GM19043 (cell line): ENCODE data around the gene DSTYK.
A peak's percentile ranks its signal among the peaks of the same experiment; 100 is the strongest.
"Not testable (repeated sequence)": the region's sequence is repeated elsewhere in the genome, so short reads cannot be mapped to it uniquely, and the experiment has no call there.

ENCODE experiments used
- ATAC-seq: cut with Tn5 transposase; IDR thresholded peaks from one replicate; pipeline ENCODE4 v1.9.1; 2021; ENCODE audit warnings: low read depth; ENCODE audit not compliant: unreplicated experiment

The DSTYK gene

DNA sequence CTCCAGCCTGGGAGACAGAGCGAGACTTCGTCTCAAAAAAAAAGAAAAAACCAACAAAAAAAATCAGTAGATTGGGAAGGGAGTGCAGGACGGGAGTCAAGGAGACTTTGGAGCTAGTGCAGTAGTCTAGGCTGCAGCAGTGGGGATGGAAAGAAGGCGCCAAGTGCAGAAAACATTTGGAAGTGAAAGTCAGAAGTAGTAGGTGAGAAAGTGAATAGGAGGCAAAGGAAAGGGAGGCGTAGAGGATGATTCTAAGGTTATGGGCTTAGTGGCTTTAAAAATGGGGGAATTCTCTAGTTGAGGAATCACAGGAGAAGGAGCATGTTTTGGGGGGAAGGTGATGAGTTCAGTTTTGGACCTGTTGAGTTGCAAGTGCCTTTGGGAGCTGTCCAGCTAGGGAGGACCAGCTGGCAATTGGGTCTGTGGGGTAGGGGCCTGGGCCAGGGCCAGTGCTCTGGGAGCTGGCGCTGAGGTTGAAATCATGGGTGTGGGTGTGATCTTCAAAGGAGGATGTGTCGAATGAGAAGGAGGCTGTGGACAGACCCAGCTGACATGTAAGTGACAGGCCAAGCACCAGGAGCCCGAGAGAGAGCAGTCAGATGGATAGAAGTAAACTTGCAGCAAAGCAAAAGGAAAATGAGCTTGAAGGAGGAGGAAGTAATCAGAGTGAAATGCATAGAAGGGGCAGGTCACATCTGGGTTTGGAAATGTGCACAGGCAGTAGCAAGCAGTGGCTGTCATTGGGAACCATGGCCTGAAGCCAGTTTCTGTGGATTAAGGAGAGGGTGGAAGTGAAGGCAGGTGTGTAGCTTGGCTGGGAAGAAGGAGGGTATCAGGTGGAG is 32.1 kb upstream of the DSTYK start:
- no peak for ATAC-seq

DNA sequence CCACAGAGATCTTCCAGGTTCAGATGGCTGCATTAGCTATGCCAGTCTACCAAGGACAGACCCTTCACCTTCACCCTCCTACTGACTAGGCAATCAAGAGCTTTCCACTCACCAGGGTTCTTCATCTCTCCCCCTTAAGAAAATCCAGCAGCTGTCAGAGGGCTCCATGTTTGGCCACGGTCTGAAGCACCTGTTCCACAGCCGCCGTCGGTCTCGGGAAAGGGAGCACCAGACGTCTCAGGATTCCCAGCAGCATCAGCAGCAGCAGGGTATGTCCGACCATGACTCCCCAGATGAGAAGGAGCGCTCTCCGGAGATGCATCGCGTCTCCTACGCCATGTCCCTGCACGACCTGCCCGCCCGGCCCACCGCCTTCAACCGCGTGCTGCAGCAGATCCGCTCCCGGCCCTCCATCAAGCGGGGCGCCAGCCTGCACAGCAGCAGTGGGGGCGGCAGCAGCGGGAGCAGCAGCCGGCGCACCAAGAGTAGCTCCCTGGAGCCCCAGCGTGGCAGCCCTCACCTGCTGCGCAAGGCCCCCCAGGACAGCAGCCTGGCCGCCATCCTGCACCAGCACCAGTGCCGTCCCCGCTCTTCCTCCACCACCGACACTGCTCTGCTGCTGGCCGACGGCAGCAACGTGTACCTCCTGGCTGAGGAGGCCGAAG is 30.0 kb upstream of the DSTYK start:
- ATAC-seq: no peak

DNA sequence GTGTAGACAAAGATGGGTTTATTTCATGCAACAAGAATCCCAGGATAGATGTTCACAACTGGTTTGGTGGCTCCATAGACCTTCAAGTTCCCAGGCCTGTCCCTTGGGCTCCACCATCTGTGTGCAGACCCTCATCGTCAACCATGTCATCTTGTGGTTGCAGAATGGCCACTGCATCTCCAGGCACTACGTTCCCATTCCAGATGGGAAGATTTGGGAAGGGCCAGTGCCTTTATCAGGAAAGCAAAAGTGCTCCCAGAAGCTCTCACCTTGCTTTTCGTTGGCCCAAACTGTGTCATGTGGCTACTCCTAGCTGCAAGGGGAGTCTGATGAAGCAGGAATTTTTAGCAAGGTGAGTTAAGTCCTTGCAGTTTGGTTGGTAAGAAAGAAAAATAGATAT is 29.1 kb upstream of the DSTYK start:
- no peak for ATAC-seq

DNA sequence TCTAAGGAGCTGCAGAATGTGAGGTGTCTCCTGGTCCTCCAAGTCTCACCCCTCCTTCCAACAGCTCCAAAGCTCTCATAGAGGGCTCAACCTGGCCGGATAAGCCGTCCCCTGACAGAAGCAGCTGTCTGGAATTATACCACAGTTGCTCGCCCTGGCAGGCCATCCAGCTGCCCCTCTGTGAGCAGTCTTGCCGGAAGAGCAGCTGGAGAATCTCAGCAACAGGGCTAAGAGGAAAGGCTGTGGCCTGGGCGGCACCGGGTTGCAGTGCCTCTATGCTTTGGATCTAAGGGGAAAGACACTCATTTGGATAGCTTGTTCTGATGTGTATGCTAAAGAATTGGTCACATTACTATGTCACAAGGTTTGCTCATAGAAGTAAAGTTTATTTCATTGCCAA is 28.6 kb upstream of the DSTYK start:
- ATAC-seq: no peak

DNA sequence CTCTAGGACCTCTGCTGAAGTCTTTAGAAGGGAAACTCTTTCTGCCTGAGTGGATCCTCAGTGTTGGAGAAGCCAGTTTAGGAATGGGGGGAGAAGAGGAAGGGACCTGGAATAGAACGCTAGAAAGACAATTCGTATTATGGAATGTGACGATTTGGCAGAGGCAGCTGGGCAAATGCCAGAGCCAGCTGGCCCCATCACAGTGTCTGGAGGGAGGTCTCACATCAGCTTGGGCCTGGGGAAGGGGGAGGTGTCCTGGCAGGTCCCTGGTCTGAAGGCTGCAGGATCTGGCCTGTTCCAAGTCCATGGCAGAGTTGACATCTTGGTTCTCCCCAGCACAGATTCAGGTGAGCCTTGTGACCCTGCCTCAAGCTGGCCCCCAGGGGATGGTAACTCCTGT is 27.6 kb upstream of the DSTYK start:
- ATAC-seq: no peak

DNA sequence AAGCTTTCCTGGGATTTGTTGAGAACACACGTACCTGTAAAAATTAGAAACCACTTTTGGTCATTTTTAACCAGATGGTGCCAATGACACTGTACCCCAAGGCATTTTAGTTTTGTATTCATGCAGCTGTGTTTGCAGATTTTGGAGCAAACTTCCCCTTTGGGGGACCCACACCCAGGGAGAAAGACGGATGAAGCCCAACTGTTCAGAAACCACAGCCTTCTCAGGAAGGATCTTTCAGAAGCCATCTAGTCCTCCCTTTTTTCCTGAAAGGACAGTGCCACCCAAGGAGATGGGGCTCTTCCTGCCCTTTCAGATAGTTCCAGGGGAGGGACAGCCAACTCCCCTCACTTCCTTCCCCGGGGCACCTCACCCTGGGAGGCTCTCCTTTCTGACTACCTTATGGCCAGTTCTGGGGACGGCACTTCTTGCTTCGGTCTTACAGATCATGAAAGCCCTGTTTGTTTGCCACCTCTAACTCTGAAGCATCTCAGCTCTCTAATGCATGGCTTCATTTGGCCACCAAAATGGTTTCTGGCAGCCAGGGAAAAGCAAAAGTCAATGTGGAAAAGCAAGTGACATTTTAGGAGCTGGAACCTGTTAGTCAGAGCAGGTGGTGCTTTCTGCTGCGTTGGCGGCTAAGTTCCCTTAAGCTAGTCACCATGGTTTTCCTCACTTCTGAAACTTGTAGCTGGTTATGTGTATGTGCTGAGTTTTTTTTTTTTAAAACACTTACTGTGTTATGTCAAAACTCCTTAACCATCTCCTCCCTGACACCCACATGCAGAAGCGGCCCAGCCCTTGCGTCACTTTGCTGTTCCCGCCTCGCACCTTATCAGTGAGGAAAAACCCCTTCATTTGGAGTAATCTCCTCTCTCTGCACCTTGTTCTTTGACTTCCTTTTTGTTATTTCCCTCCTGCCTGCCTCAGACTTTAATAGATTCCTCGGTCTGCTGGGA is 26.3 kb upstream of the DSTYK start:
- ATAC-seq: no peak

DNA sequence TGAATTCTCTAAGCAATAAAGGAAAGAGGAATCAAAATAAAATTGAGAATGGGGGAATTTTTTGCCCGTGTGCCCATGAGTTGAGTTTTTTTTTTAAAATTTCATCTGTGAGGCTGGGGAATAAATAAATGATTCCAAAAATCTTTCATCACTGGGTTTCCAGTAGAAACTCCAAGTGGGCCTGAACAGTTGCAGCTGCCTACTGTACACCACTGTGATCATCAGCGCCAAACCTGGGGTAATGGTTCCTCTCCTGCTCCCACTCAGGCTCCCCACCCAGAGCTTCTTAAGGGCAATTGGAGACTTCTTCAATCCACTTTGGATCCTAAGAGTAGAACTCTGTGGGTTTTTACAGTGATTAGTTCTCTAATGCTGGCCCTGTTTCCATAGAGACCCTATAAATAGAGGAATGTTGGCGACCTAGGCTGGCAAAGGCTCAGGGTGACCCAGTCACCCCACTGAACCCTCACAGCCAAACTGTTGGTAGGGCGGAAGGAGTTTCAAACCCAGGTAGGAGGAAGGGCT is 25.5 kb upstream of the DSTYK start:
- no peak for ATAC-seq

DNA sequence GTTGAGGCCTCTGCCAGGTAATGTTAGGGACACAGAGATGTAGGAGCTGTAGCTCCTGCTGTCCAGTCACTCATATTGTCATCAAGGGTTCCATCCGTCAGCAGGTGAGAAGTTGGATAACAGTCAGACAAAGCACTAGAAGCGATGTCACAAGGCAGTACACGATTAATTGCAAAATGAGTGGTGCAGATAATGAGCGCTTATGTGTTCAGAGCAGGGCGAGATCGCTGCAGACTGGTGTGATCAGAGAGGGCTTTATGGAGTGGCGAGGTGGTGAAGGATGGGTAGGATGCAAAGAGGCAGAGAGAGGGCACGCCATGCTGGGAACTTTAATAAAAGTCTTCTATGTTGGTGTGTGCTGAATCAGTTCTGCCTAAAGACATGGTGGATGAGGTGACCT is 25.0 kb upstream of the DSTYK start:
- ATAC-seq: no peak

DNA sequence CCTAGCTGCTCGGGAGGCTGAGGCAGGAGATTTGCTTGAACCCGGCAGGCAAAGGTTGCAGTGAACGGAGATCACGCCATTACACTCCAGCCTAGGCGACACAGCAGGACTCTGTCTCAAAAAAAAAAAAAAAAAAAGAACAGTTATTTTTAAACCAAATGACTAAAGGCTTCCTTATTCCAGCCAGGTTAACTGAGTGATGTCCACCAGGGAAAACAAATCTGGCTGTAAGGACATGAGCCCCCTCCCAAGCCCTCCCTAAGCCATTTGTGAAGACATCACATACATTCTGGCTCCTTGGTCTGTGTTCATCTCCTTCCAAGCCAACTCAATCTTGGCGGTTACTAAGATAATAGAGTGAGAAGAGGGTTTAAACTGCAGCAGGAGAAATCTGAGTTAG is 24.4 kb upstream of the DSTYK start:
- no peak for ATAC-seq

DNA sequence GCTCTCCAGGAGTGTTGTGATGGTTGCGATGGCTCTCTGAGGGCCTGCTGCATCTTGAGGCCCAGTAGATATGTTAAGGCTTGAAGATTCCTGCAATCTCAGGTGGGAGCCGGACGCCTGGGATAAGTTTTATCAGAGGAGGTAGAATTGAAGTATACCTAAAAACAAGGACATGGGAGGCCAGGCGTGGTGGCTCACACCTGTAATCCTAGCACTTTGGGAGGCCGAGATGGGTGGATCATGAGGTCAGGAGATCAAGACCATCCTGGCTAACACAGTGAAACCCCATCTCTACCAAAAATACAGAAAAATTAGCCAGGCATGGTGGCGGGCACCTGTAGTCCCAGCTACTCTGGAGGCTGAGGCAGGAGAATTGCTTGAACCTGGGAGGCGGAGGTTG is 22.5 kb upstream of the DSTYK start:
- not testable (repeated sequence) for ATAC-seq

DNA sequence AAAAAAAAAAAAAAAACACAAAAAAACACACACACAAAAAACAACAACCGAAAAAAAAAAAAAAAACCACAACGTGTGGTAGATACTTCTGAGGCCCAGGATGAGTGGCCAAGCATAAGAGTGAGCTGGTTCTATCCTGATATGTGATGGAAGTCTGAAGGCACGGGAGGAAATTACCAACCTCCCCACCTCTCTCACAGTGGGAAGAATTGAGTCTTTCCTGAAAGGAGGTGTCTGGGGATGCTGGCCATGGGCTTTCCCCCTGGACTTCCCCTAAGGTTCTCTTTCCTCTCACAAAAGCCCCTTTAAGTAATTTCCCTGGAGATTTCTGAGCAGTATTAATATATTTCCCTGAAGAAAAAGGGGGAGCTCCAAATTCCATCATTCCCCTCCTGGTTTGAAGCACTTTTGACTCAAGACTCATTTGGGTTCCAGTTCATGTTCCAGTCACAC is 21.5 kb upstream of the DSTYK start:
- no peak for ATAC-seq

DNA sequence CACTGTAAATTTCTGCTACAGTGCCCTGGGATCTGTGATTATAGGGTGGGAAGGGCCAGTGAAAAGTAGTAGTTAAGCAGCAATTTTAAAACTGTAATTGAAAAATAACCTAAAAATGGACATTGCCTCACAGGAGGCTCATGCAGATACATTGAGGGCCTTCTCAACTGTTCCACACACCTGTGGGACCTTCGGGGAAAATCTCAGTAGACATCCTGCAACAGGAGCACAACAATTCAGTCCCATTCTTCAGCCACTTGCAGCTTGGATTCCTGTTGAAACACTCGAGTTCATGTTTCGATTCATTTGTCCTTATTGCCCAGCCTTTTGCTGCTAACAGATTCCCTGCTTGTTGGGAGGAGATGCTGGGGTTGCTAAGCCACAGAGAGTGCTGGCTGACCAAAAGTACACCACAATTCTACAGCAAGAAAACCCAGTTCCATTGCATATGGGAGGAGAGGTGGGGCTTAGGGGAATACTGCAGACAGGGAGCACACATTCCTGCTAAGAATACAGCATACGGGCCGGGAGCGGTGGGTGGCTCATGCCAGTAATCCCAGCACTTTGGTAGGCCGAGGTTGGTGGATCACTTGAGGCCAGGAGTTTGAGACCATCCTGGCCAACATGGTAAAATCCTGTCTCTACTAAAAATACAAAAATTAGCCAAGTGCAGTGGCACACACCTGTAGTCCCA is 20.8 kb upstream of the DSTYK start:
- ATAC-seq: no peak

DNA sequence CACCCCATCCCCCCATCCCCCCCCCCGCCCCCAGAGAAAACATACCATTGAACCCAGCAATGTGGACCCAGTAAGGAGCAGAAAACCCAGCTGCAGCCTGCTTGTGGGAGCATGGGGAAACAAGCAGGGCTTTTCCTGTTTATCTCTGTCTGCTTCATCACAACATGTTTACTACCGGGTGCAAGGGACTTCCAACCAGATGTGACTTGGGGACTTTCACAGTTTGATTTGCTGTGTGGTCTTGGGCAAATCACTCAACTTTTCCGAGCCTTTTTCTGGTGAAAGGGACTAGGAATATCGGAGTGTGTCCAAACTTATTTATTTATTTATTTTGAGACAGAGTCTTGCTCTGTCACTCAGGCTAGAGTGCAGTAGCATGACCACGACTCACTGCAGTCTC is 19.5 kb upstream of the DSTYK start:
- no peak for ATAC-seq

DNA sequence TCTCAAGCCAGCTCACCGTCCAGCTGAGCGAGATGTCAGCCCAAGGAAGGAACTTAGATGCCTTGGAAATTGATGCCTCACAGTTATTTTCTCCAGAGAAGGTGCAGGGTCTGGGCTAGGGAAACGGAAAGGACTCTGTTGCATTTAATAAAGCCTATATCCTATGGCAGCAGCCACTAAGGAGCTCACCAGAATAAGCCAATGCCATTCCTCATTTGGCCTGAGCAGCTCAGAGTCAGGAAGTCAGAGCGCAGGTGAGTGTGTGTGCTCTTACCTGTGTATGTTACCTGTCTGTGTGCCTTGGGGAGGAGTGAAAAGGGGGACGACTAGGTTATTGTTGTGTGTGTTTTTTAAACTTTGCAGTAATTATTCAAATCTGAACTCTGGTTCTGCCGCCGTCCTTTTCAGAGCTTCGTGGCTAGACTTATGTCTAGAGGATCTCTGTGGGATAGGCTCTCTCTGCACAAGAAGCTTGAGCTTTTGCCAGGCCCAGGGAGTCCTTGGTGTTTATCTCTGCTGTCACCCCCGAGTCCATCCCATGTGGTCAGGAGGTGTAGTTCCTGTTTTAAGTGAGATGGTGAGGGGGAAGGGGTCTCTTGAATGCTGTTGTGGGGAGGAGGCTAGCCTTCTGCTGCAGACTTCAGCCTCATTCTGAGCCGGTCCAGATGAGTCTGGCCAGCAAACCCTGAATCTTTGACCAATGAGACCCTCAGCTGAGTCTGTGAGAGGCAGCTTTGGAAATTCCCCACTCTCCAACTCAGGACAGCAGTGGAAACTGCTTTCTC is 18.6 kb upstream of the DSTYK start:
- no peak for ATAC-seq

DNA sequence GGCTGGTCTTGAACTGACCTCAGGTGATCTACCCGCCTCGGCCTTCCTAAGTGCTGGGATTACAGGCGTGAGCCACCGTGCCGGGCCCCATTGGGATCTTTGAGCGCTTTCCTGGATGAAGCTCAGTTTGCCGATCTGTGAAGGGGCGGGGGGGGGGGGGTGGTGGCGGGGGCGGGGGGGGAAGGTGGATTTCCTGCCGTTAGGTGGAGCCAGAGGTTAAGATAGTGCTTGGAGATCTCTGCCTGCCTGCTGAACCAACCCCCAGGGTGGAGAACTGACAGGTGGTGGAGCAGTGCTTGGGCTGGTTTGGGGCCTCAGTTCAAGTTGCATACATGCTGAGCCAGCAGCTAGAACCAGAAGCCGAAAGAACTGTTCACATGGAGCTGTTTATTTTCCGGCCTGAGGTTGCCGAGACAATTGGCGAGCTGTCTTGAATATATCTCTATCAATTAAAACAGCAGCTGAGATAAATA is 17.9 kb upstream of the DSTYK start:
- no peak for ATAC-seq

DNA sequence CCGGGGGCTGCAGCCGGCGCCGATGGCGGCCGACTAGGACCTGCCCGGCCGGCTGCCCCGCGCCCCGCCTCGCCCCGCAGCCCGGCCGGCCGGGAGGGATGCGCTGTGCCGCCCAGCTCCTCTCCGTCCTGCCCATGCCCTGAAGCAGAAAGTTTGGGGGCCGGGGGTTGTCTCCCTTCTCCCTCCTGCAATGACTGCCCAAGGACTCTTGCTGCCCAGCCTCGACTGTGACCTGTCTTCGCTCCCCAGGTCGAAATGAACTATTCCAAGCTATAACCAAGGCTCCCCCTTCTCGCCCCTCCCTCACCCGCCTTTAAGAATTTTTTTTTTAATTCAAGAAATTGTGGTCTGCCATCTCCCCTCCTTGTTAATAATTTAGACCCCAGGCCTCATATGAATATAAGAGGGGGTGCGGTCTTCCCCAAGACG is 16.6 kb upstream of the DSTYK start:
- ATAC-seq: no peak

DNA sequence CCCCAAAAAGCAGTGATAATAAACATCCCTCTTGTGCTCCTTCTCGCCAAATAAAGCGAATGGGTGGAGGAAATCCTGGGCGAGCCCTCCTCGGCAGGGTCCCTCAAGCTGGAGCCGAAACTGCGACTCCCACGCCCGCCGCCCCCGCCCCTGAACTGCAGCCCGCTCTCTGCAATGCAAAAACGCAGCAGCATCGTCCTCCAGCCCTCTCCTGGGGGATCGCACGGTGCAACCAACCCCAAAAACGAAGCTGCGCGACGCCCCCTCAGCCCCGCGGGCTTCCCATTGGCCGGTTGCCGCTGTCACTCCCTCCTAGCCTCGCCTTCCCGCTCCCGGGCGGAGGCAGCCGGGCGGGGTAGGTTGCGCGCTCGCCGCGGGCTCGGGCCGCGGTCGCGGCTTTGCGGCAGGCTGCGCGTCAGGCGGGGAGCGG is 16.1 kb upstream of the DSTYK start, which contains the start of gene TMCC2:
TSS of gene TMCC2 (plus strand) at position 363 of the 430 bp plus-strand sequence. CDS start 619 bp downstream, outside the sequence.
- ATAC-seq: peak; percentile 51

DNA sequence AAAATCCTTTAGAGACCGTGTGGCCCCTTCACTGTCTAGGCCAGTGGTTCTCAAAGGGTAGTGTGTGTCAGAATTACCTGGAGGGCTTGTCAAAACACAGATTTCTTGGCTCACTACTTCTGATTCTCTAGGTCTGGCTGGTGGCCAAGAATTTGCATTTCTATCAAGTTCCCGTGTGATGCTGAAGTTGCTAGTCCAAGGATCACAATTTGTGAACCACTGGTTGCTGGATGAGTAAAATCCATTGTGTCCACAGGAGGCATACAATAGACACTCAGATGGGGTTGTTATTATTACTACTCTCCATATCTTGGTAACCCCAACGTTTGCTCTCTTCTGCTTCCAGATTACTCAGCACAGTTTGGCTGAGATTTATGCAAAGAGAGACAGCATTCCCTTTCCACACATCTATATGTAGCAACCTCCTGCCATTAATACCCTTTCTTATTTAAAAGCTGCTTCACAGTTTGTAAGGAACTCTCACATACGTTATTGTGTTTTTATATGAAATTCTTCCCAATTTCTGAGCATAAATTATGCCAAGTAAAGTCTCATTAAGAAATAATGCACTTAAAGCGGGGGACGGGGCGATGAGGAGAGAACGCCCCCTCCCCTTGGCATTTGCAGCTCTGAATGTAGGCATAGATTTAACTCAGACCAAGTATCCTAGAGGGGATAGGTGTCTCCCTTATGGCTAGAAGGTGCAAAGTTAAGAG is 15.5 kb upstream of the DSTYK start:
- ATAC-seq: no peak
